K562 (cell line): ENCODE results near the gene ADCY6. TPM values are rescaled to one million over a fixed set of nuclear protein-coding genes. Genes with fewer than 3 reads are reported as not detected.

Experiments used
- IRF1 ChIP-seq: sonication (generic); formaldehyde crosslinking; IDR thresholded peaks from 2 replicates; pipeline ENCODE4 v1.8.0; 2022; ENCODE audit warnings: missing genetic modification reagents, mild to moderate bottlenecking, borderline replicate concordance
- TCF15 ChIP-seq: fragments of 250-450 bp; sonication (Bioruptor Pico); IDR thresholded peaks from 2 replicates; pipeline ENCODE4 v1.8.0; 2022; ENCODE audit warnings: moderate library complexity, mild to moderate bottlenecking, inconsistent platforms
- ZFP36 ChIP-seq: fragments of 150-350 bp; IDR thresholded peaks from 2 replicates; pipeline ENCODE4 v1.6.1; 2018; ENCODE audit warnings: low read length, low read depth; ENCODE audit not compliant: partially characterized antibody
- ZNF507 ChIP-seq: conservative IDR thresholded peaks from 2 replicates; pipeline ENCODE4 v1.6.1; 2017; ENCODE audit warnings: missing genetic modification characterization, missing compliant biosample characterization
- ZNF586 ChIP-seq: fragments of 450-650 bp; formaldehyde crosslinking; conservative IDR thresholded peaks from 2 replicates; pipeline ENCODE4 v1.4.0; 2020; ENCODE audit warnings: mild to moderate bottlenecking, moderate library complexity
- polyA plus RNA-seq, 8 experiments: library from polyadenylated mRNA; depleted of rRNA in 4 of 8; stranded (reverse) in 5 of 8; unstranded in 3 of 8; fragments of >200 nt; fragmentation: Nextera tagmentation in 2 of 8; fragmentation: Illumina TruSeq in 1 of 8; extraction: Ambion mirVana in 2 of 8; extraction: Trizol in 1 of 8; gene quantifications; 2 replicates each; pipeline versions ENCODE4 v1.2.1 to v1.2.3, GENCODE V29; 2011 to 2014; ENCODE audit warnings: inconsistent platforms in 1 of 8, missing spikeins in 1 of 8
- total RNA-seq, 7 experiments: library from RNA; depleted of rRNA in 6 of 7; stranded (reverse); fragments of >200 nt in 6 of 7; fragmentation: Illumina TruSeq in 2 of 7; extraction: Trizol in 2 of 7; gene quantifications; 2 replicates each; pipeline versions ENCODE4 v1.2.1 to v1.2.3, GENCODE V29; 2011 to 2021; ENCODE audit warnings: low replicate concordance in 1 of 7
- TF ChIP-seq, protein P1 (sequence below): fragments of 250-450 bp; sonication (Bioruptor Pico); IDR thresholded peaks from 2 replicates; pipeline ENCODE4 v1.4.0; 2020; ENCODE audit warnings: mild to moderate bottlenecking, moderate library complexity, borderline replicate concordance
- TF ChIP-seq, protein P2 (sequence below): fragments of 450-650 bp; conservative IDR thresholded peaks from 2 replicates; pipeline ENCODE4 v1.6.1; 2016; ENCODE audit warnings: missing genetic modification characterization, low read depth, mild to moderate bottlenecking, control low read depth, missing compliant biosample characterization

ADCY6 gene
- total and polyA plus RNA-seq, 9 of the 15 experiments (the other 6 are each of a cell fraction or from before 2014, with no cell fraction given), result 0.01 to 1.0 (median 0.53) TPM

GRCh38 chr12:48773686-48774085 is 15.2 kb downstream of the ADCY6 start (continued):
- TF ChIP-seq ZNF507 (tag) (no peak), ZFP36 (no peak), IRF1 (CRISPR knock-in tag) (no peak), ZNF586 (CRISPR knock-in tag) (no peak), TCF15 (CRISPR knock-in tag) (no peak)
- TF ChIP-seq, protein P1, sequence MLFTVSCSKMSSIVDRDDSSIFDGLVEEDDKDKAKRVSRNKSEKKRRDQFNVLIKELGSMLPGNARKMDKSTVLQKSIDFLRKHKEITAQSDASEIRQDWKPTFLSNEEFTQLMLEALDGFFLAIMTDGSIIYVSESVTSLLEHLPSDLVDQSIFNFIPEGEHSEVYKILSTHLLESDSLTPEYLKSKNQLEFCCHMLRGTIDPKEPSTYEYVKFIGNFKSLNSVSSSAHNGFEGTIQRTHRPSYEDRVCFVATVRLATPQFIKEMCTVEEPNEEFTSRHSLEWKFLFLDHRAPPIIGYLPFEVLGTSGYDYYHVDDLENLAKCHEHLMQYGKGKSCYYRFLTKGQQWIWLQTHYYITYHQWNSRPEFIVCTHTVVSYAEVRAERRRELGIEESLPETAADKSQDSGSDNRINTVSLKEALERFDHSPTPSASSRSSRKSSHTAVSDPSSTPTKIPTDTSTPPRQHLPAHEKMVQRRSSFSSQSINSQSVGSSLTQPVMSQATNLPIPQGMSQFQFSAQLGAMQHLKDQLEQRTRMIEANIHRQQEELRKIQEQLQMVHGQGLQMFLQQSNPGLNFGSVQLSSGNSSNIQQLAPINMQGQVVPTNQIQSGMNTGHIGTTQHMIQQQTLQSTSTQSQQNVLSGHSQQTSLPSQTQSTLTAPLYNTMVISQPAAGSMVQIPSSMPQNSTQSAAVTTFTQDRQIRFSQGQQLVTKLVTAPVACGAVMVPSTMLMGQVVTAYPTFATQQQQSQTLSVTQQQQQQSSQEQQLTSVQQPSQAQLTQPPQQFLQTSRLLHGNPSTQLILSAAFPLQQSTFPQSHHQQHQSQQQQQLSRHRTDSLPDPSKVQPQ (CRISPR knock-in tag), result no peak
- TF ChIP-seq, protein P2, sequence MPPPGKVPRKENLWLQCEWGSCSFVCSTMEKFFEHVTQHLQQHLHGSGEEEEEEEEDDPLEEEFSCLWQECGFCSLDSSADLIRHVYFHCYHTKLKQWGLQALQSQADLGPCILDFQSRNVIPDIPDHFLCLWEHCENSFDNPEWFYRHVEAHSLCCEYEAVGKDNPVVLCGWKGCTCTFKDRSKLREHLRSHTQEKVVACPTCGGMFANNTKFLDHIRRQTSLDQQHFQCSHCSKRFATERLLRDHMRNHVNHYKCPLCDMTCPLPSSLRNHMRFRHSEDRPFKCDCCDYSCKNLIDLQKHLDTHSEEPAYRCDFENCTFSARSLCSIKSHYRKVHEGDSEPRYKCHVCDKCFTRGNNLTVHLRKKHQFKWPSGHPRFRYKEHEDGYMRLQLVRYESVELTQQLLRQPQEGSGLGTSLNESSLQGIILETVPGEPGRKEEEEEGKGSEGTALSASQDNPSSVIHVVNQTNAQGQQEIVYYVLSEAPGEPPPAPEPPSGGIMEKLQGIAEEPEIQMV (tag), result no peak
